Activated CD4-positive, alpha-beta T cell treated with anti-CD3 and anti-CD28 coated beads, Interleukin-2, amount 50 U/mL, for 16 hours (primary cell): Measurements from ENCODE around the gene SMIM22.

ENCODE experiments used
- DNase-seq: peaks from one replicate; pipeline ENCODE4 v3.0.0-alpha.2; 2020

Gene SMIM22

GRCh38 chr16:4796982-4797804, 2.0 kb downstream of the SMIM22 start:
- DNase-seq = no peak

GRCh38 chr16:4797805-4798252, 2.7 kb downstream of the SMIM22 start:
- no peak for DNase-seq

GRCh38 chr16:4798456-4798855, 3.3 kb downstream of the SMIM22 start:
- DNase-seq = no peak

- no peak for DNase-seq
Measured at GRCh38 chr16:4799171-4799855, 4.1 kb downstream of the SMIM22 start.

- DNase-seq = no peak
Measured at GRCh38 chr16:4800290-4801041, 5.3 kb downstream of the SMIM22 start.

GRCh38 chr16:4801051-4801961, 6.1 kb downstream of the SMIM22 start:
- no peak for DNase-seq

GRCh38 chr16:4801962-4802658, 6.9 kb downstream of the SMIM22 start, which contains the start of gene ROGDI:
Gene ROGDI (minus strand): TSS chr16:4802633. CDS start chr16:4802571, 62 bp downstream.
- DNase-seq = peak; percentile 70

- DNase-seq = peak; percentile 91
Measured at GRCh38 chr16:4802659-4803287, 7.6 kb downstream of the SMIM22 start.

GRCh38 chr16:4803401-4803844, 8.3 kb downstream of the SMIM22 start:
- DNase-seq = no peak

- no peak for DNase-seq
Measured at GRCh38 chr16:4803898-4804762, 9.0 kb downstream of the SMIM22 start.

- DNase-seq = no peak
Measured at GRCh38 chr16:4805231-4805630, 10.1 kb downstream of the SMIM22 start.

- DNase-seq = no peak
Measured at GRCh38 chr16:4806280-4806679, 11.1 kb downstream of the SMIM22 start.

GRCh38 chr16:4811242-4811641, 16.1 kb downstream of the SMIM22 start:
- no peak for DNase-seq

- DNase-seq = no peak
Measured at GRCh38 chr16:4811773-4812172, 16.6 kb downstream of the SMIM22 start.

GRCh38 chr16:4813251-4814003, 18.3 kb downstream of the SMIM22 start:
- no peak for DNase-seq

GRCh38 chr16:4814046-4814445, 18.9 kb downstream of the SMIM22 start:
- DNase-seq = no peak

GRCh38 chr16:4814542-4815173, 19.5 kb downstream of the SMIM22 start:
- DNase-seq = no peak

- DNase-seq = no peak
Measured at GRCh38 chr16:4820652-4821051, 25.5 kb downstream of the SMIM22 start.

- DNase-seq = no peak
Measured at GRCh38 chr16:4825196-4825595, 30.0 kb downstream of the SMIM22 start.
